WTC11 (cell line): Measurements from ENCODE around the gene COL19A1. TPM values are rescaled to one million over a fixed set of nuclear protein-coding genes. Genes with fewer than 3 reads are reported as not detected.

Experiments used
- ATAC-seq: fragments of 200-7000 bp; cut with Tn5 transposase; 2 replicates; pipeline ENCODE4 v1.10.0; 2021; ENCODE audit warnings: mild to moderate bottlenecking, moderate library complexity
- CTCF ChIA-PET: fragments of 300-600 bp; sonication (Branson Sonifier 250); formaldehyde crosslinking; loops from one replicate; lab custom pipeline; 2021; ENCODE audit warnings: antibody characterized with exemption; lab: Charles Lee
- POLR2A ChIA-PET: fragments of 350-600 bp; sonication (Branson Sonifier 250); formaldehyde crosslinking; loops from one replicate; lab custom pipeline; 2021; ENCODE audit warnings: antibody characterized with exemption; lab: Charles Lee
- DNase-seq: peaks from one replicate; pipeline ENCODE4 v3.0.0; 2021; ENCODE audit warnings: low spot score
- H3K27ac Mint-ChIP-seq: 2 replicates; pipeline ENCODE4 v1.8.0; 2021; ENCODE audit warnings: mixed read lengths
- H3K27me3 Mint-ChIP-seq: 2 replicates; pipeline ENCODE4 v1.8.0; 2021; ENCODE audit warnings: low read depth, mild to moderate bottlenecking, moderate library complexity, mixed read lengths
- H3K36me3 Mint-ChIP-seq: 2 replicates; pipeline ENCODE4 v1.8.0; 2021; ENCODE audit warnings: mixed read lengths
- H3K4me1 Mint-ChIP-seq: 2 replicates; pipeline ENCODE4 v1.8.0; 2022; ENCODE audit warnings: mixed read lengths
- H3K4me3 Mint-ChIP-seq: 2 replicates; pipeline ENCODE4 v1.8.0; 2021; ENCODE audit warnings: mild to moderate bottlenecking, moderate library complexity, mixed read lengths
- H3K9me3 Mint-ChIP-seq: 2 replicates; pipeline ENCODE4 v1.8.0; 2021; ENCODE audit warnings: mixed read lengths
- AFF4 ChIP-seq: sonication (generic); formaldehyde crosslinking; IDR thresholded peaks from 2 replicates; pipeline ENCODE4 v1.8.1; 2023; ENCODE audit warnings: mild to moderate bottlenecking, missing genetic modification reagents, borderline replicate concordance
- CTCF ChIP-seq: fragments of 200-600 bp; IDR thresholded peaks from 2 replicates; pipeline ENCODE4 v1.8.0; 2022; ENCODE audit warnings: antibody characterized with exemption
- GABPB1 ChIP-seq: sonication (generic); formaldehyde crosslinking; IDR thresholded peaks from 2 replicates; pipeline ENCODE4 v1.8.1; 2023; ENCODE audit warnings: mild to moderate bottlenecking, missing genetic modification reagents
- HMGA2 ChIP-seq: fragments of 250-450 bp; sonication (Bioruptor Pico); IDR thresholded peaks from 2 replicates; pipeline ENCODE4 v1.4.0; 2021; ENCODE audit warnings: mild to moderate bottlenecking, moderate library complexity
- JUN ChIP-seq: sonication (generic); formaldehyde crosslinking; IDR thresholded peaks from 2 replicates; pipeline ENCODE4 v1.8.0; 2023; ENCODE audit warnings: mild to moderate bottlenecking, missing genetic modification reagents
- MYBL2 ChIP-seq: sonication (generic); formaldehyde crosslinking; IDR thresholded peaks from 2 replicates; pipeline ENCODE4 v1.8.1; 2023; ENCODE audit warnings: mild to moderate bottlenecking, moderate library complexity, missing genetic modification reagents
- NFE2L1 ChIP-seq: sonication (generic); formaldehyde crosslinking; IDR thresholded peaks from 2 replicates; pipeline ENCODE4 v1.8.1; 2023; ENCODE audit warnings: missing genetic modification reagents
- SP1 ChIP-seq: sonication (generic); formaldehyde crosslinking; conservative IDR thresholded peaks from 2 replicates; pipeline ENCODE4 v1.8.1; 2022; ENCODE audit warnings: missing genetic modification reagents
- ZBTB21 ChIP-seq: sonication (generic); formaldehyde crosslinking; IDR thresholded peaks from 2 replicates; pipeline ENCODE4 v1.8.1; 2023; ENCODE audit warnings: mild to moderate bottlenecking, missing genetic modification reagents, borderline replicate concordance
- ZNF219 ChIP-seq: sonication (generic); formaldehyde crosslinking; IDR thresholded peaks from 2 replicates; pipeline ENCODE4 v1.8.0; 2023; ENCODE audit warnings: missing genetic modification reagents, mild to moderate bottlenecking, borderline replicate concordance
- ZNF423 ChIP-seq: fragments of 250-450 bp; sonication (Bioruptor Pico); IDR thresholded peaks from 2 replicates; pipeline ENCODE4 v2.1.2; 2022; ENCODE audit warnings: mild to moderate bottlenecking, moderate library complexity
- total RNA-seq: library from RNA; stranded (reverse); gene quantifications from 3 replicates; pipeline ENCODE4 v1.2.3, GENCODE V29; 2021
- TF ChIP-seq, protein P1 (sequence below): sonication (generic); formaldehyde crosslinking; IDR thresholded peaks from 2 replicates; pipeline ENCODE4 v1.8.0; 2023; ENCODE audit warnings: mild to moderate bottlenecking, missing genetic modification reagents
- TF ChIP-seq, protein P2 (sequence below): sonication (generic); formaldehyde crosslinking; IDR thresholded peaks from 2 replicates; pipeline ENCODE4 v1.8.1; 2023; ENCODE audit warnings: mild to moderate bottlenecking, missing genetic modification reagents
- TF ChIP-seq, protein P3 (sequence below): fragments of 250-450 bp; sonication (Bioruptor Pico); IDR thresholded peaks from 2 replicates; pipeline ENCODE4 v1.8.0; 2021; ENCODE audit warnings: mild to moderate bottlenecking

COL19A1 gene
- total RNA-seq, 1 experiment from 2014 or later = not detected

GRCh38 chr6:69832558-69832957, 33.8 kb upstream of the COL19A1 start:
- ATAC-seq (no peak), DNase-seq (no peak)
- no peak overlapping the region for H3K4me3 Mint-ChIP-seq
- POLR2A ChIA-PET = no interaction called here
- no peaks in the 10 kb centered on the region for H3K27me3 Mint-ChIP-seq
- H3K4me1 Mint-ChIP-seq = peaks cover 6% of the 10 kb centered on the region
- H3K27ac Mint-ChIP-seq = no peak overlapping the region
- no peaks in the 10 kb centered on the region for H3K36me3 Mint-ChIP-seq
- TF ChIP-seq, protein P1, sequence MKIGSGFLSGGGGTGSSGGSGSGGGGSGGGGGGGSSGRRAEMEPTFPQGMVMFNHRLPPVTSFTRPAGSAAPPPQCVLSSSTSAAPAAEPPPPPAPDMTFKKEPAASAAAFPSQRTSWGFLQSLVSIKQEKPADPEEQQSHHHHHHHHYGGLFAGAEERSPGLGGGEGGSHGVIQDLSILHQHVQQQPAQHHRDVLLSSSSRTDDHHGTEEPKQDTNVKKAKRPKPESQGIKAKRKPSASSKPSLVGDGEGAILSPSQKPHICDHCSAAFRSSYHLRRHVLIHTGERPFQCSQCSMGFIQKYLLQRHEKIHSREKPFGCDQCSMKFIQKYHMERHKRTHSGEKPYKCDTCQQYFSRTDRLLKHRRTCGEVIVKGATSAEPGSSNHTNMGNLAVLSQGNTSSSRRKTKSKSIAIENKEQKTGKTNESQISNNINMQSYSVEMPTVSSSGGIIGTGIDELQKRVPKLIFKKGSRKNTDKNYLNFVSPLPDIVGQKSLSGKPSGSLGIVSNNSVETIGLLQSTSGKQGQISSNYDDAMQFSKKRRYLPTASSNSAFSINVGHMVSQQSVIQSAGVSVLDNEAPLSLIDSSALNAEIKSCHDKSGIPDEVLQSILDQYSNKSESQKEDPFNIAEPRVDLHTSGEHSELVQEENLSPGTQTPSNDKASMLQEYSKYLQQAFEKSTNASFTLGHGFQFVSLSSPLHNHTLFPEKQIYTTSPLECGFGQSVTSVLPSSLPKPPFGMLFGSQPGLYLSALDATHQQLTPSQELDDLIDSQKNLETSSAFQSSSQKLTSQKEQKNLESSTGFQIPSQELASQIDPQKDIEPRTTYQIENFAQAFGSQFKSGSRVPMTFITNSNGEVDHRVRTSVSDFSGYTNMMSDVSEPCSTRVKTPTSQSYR (CRISPR knock-in tag) = no peak
- TF ChIP-seq MYBL2 (CRISPR knock-in tag) (no peak), ZNF219 (CRISPR knock-in tag) (no peak), ZBTB21 (CRISPR knock-in tag) (no peak), GABPB1 (CRISPR knock-in tag) (no peak)
- H3K9me3 Mint-ChIP-seq = no peaks in the 10 kb centered on the region
- CTCF ChIA-PET = no interaction called here

GRCh38 chr6:69835414-69836179, 30.8 kb upstream of the COL19A1 start:
- H3K27ac Mint-ChIP-seq = no peak overlapping the region
- 0 out of 2 replicates have a peak, but pooled peaks cover 3% of the 10 kb centered on the region for H3K4me1 Mint-ChIP-seq
- peak; percentile 64 for ATAC-seq

GRCh38 chr6:69841862-69842261, 24.5 kb upstream of the COL19A1 start:
- no peaks in the 10 kb centered on the region for H3K27me3 Mint-ChIP-seq
- TF ChIP-seq, protein P2, sequence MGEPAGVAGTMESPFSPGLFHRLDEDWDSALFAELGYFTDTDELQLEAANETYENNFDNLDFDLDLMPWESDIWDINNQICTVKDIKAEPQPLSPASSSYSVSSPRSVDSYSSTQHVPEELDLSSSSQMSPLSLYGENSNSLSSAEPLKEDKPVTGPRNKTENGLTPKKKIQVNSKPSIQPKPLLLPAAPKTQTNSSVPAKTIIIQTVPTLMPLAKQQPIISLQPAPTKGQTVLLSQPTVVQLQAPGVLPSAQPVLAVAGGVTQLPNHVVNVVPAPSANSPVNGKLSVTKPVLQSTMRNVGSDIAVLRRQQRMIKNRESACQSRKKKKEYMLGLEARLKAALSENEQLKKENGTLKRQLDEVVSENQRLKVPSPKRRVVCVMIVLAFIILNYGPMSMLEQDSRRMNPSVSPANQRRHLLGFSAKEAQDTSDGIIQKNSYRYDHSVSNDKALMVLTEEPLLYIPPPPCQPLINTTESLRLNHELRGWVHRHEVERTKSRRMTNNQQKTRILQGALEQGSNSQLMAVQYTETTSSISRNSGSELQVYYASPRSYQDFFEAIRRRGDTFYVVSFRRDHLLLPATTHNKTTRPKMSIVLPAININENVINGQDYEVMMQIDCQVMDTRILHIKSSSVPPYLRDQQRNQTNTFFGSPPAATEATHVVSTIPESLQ (CRISPR knock-in tag) = no peak
- TF ChIP-seq ZBTB21 (CRISPR knock-in tag) (no peak), HMGA2 (CRISPR knock-in tag) (no peak), AFF4 (CRISPR knock-in tag) (no peak), JUN (no peak), ZNF423 (CRISPR knock-in tag) (no peak), GABPB1 (CRISPR knock-in tag) (no peak), NFE2L1 (CRISPR knock-in tag) (no peak)
- TF ChIP-seq, protein P3, sequence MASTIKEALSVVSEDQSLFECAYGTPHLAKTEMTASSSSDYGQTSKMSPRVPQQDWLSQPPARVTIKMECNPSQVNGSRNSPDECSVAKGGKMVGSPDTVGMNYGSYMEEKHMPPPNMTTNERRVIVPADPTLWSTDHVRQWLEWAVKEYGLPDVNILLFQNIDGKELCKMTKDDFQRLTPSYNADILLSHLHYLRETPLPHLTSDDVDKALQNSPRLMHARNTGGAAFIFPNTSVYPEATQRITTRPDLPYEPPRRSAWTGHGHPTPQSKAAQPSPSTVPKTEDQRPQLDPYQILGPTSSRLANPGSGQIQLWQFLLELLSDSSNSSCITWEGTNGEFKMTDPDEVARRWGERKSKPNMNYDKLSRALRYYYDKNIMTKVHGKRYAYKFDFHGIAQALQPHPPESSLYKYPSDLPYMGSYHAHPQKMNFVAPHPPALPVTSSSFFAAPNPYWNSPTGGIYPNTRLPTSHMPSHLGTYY (CRISPR knock-in tag) = no peak
- no peak for DNase-seq
- no peak overlapping the region for H3K4me3 Mint-ChIP-seq
- ChIA-PET POLR2A (no interaction called here), CTCF (interaction anchor here (1.0 kb wide), 1 partner anchor 45 kb away, joined by 3 read pairs; the partner anchor contains the start of gene LMBRD1)
- no peaks in the 10 kb centered on the region for H3K36me3 Mint-ChIP-seq
- no peaks in the 10 kb centered on the region for H3K4me1 Mint-ChIP-seq
- ATAC-seq = no peak
- H3K9me3 Mint-ChIP-seq = no peaks in the 10 kb centered on the region
- no peak overlapping the region for H3K27ac Mint-ChIP-seq

More at GRCh38 chr6:69835414-69836179, 30.8 kb upstream of the COL19A1 start:
- CTCF ChIA-PET = interaction anchor here (1.0 kb wide), 1 partner anchor 27 kb away, joined by 3 read pairs; no protein-coding TSS in a partner anchor
- H3K27me3 Mint-ChIP-seq = no peaks in the 10 kb centered on the region
- TF ChIP-seq SP1 (CRISPR knock-in tag) (no peak), CTCF (peak; percentile 30)
- no peaks in the 10 kb centered on the region for H3K9me3 Mint-ChIP-seq
- H3K36me3 Mint-ChIP-seq = no peaks in the 10 kb centered on the region
- no peak overlapping the region for H3K4me3 Mint-ChIP-seq
- POLR2A ChIA-PET = no interaction called here
- no peak for DNase-seq
